Measurements from ENCODE around the gene BHLHE40.

DNA sequence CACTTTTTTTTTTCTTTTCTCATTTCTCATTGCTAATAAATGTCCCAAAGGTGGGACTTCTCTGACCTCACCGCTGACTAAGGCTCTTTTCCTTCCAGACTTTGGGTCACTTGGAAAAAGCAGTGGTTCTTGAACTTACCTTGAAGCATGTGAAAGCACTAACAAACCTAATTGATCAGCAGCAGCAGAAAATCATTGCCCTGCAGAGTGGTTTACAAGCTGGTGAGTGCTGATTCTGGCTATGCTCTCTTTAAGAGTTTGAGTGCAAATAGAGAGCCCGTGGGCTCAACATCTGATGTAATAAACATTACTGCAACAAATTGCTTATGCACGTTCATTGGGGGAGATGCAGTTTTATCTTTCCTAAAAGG lies 2.0 kb downstream of the BHLHE40 start:
- TF ChIP-seq, protein P1, sequence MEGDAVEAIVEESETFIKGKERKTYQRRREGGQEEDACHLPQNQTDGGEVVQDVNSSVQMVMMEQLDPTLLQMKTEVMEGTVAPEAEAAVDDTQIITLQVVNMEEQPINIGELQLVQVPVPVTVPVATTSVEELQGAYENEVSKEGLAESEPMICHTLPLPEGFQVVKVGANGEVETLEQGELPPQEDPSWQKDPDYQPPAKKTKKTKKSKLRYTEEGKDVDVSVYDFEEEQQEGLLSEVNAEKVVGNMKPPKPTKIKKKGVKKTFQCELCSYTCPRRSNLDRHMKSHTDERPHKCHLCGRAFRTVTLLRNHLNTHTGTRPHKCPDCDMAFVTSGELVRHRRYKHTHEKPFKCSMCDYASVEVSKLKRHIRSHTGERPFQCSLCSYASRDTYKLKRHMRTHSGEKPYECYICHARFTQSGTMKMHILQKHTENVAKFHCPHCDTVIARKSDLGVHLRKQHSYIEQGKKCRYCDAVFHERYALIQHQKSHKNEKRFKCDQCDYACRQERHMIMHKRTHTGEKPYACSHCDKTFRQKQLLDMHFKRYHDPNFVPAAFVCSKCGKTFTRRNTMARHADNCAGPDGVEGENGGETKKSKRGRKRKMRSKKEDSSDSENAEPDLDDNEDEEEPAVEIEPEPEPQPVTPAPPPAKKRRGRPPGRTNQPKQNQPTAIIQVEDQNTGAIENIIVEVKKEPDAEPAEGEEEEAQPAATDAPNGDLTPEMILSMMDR (IDR thresholded peaks at IDR 0.05) = no peak
- no peak for TF ChIP-seq POLR2A (IDR thresholded peaks at IDR 0.05)
